Measurements from ENCODE around the gene FAT1.

DNA sequence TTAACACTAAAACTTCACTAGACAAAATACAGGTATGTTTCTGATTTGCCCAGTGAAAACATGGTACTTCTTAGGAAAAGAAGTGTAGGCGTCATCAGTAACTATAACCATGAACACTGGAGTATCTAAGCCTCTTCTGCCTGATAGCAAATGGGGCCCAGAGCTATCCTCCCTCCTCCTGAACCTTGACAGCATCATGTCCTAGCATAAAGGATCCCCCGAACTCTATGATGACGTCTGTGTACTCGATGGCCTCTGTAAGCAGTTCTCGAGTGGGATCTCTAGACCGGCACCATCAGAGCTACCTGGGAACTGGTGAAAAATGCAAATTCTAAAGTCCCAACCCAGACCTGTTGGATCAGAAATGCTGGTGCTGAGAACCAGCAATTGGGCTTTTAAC, 132.0 kb downstream of the FAT1 start:
- TF ChIP-seq, protein P1, sequence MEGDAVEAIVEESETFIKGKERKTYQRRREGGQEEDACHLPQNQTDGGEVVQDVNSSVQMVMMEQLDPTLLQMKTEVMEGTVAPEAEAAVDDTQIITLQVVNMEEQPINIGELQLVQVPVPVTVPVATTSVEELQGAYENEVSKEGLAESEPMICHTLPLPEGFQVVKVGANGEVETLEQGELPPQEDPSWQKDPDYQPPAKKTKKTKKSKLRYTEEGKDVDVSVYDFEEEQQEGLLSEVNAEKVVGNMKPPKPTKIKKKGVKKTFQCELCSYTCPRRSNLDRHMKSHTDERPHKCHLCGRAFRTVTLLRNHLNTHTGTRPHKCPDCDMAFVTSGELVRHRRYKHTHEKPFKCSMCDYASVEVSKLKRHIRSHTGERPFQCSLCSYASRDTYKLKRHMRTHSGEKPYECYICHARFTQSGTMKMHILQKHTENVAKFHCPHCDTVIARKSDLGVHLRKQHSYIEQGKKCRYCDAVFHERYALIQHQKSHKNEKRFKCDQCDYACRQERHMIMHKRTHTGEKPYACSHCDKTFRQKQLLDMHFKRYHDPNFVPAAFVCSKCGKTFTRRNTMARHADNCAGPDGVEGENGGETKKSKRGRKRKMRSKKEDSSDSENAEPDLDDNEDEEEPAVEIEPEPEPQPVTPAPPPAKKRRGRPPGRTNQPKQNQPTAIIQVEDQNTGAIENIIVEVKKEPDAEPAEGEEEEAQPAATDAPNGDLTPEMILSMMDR (conservative IDR thresholded peaks at IDR 0.05; ENCODE audit: low read length), result no peak
- TF ChIP-seq EZH2phosphoT487 (IDR thresholded peaks at IDR 0.05; ENCODE audit: borderline replicate concordance, low read depth, low read length), result no peak

Measured in OCI-LY7 (cell line).